ENCODE data around the gene CLDN6.

CLDN6 gene

GRCh38 chr16:3013491-3013951, 4.5 kb downstream of the CLDN6 start:
- no peak for DNase-seq

DNA sequence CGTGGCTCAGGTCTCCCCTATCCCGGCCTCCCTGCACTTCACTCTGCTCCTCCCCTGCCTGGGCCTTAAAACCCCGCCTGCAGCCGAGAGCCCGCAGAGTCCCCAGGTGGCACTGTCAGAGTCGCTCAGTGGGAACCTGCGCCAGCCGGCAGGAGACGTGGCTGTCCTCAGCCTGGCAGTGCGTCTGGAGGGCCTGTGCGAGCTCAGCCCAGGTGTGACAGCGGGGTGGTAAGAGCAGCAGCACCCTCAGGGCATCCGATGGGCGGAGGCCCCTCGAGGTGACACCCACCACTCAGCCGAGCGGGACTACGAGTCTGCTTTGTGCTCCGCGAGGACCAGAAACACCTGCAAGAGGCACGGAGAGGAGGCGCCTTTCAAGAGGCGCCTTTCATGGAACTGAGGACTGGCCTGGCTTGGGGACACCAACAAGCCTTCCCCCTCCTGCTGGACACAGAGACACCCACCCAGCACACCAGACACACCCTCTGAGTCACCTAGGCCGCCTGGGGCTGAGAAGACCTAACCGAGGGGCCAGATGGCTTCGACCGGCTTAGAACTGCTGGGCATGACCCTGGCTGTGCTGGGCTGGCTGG, 5.1 kb downstream of the CLDN6 start, which contains the start of gene CLDN9:
TSS of gene CLDN9 (plus strand) at position 96 of the 593 bp plus-strand sequence. CDS start at position 536, 440 bp downstream.
- peak; percentile 31 for DNase-seq

GRCh38 chr16:3012246-3012645, 5.7 kb downstream of the CLDN6 start:
- no peak for DNase-seq

GRCh38 chr16:3010510-3010909, 7.5 kb downstream of the CLDN6 start:
- DNase-seq, result no peak

DNA sequence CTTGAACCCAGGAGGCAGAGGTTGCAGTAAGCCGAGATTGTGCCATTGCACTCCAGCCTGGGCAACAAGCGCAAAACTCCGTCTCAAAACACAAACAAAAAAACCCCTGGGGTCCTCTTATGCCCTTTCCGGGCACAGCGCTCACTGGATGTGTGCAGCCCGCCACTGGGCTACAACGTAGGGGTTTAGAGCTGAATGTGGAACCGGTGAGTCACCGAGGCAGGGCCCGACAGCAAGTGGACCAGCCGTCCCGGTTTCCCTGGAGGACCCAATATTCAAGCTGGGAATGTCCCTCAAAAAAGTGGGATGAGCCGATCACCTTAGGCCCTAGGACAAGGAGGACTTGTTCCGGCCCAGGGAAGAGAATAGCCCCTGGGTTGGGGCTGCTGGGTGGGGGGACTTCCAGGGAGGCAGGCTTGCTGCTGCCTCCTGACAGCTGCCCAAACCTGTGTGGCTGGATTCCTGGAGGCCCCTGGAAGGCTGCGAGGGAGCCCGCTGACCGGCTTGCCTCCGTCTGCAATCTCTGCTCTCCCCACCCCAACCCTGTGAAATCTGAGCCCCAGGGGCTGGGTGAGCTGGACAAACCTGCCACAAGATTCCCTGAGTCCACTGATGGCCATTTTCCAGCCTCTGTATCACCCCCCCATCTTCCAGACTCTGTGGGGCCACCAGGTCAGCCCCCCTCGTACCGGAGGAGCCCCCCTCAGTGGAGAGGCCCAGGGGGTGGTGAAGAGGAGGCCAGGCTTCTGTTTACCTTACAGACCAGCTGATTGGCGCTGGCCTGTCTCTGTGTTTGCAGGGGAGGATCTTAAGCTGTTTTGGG, 8.2 kb downstream of the CLDN6 start:
- no peak for DNase-seq

DNA sequence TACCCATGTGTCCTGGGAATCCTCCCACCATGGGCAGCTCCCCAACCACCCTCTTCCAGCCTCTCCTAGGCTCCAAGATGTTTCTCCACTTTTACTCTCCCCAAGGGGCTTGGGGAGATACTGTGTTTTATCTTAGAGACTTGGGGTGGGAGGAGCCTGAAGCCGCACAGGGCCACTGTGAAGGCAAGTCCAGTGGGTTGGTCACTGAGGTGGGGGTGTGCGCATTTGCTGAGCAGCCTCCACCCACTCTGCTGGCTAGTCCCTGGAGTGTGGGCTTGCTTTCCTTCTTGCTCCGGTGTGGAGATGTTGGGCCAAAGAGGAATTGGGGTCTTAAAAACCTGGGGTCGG, 9.3 kb downstream of the CLDN6 start:
- no peak for DNase-seq

DNA sequence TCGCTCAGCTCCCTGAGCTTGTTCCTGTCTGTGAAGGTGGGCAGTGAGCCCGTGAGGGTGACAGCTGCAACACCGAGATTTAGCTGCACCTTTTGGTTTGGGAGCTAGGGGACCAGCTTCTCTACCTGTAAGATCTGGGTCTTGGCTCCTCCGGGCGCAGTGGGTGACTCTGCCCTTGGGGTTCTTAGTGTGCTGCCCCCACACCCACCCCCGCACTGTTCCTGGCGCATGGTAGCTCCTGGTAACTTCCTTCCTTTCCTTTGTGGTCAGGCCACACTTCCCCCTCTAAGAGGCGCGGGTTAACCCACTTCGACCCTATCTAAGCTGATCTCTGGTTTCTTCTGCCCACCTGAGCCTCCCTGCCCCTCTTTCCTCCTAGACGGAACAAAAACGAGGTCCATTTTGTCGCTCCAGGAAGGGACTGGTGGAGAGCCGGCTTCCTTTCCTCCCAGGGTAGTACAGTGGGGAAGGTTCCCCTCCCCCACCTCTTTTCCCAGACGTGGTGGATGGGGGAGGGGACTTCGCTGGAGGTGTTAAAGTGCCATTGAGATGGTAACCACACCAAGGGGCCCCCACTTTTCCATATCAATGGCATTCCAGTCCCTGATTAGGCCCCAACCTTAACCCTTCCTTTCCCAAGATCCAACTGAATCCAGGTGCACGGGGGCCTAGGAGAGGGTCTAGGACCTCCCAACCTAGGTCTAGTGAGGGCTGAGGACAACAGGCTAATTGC, 9.9 kb downstream of the CLDN6 start:
- DNase-seq, result no peak

- no peak for DNase-seq
Measured at GRCh38 chr16:3007059-3007956, 10.7 kb downstream of the CLDN6 start.

DNA sequence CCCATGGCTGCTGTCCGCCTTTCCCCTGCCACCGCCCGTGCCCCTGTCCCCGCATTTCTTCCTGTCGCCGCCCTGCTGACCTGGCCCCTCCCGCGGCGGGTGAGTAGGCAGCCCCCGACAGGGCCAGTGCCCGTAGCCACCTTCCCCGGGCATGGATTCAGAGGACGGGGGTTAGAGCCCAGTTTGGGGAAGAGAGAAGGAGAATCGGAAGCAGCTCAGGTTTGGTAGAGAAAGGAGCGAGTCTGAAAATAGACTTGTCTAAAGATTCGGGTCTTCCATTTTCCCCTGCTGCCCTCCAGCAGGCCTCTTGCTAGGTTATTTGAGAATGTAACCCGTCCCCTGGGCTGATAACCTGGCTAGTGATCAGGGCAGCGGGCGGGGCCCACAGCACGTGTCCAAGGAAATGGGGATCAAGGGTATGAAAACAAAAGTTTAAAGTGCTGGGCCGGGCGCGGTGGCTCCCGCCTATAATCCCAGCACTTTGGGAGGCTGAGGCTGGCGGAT, 13.2 kb downstream of the CLDN6 start:
- DNase-seq, result no peak

DNA sequence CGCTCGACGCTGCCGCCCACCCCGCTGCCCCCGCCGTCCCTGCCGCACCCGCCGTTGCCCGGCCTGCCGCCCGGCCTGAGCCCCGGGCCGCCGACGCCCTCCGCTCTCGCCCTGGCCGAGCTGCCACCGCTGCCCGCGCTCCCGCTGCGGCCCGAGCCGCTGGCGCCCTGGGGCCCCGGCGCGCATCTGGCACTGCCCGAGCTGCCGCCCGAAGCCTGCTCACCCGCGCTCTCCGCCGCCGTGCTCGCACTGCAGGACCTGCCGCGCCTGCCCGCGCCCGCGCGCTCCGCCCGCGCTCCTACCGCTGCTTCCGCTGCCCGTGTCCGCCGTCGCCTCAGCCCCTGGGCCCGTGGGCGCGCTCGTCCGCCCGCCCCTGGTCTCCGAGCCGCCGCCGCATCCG, 13.7 kb downstream of the CLDN6 start:
- no peak for DNase-seq

DNA sequence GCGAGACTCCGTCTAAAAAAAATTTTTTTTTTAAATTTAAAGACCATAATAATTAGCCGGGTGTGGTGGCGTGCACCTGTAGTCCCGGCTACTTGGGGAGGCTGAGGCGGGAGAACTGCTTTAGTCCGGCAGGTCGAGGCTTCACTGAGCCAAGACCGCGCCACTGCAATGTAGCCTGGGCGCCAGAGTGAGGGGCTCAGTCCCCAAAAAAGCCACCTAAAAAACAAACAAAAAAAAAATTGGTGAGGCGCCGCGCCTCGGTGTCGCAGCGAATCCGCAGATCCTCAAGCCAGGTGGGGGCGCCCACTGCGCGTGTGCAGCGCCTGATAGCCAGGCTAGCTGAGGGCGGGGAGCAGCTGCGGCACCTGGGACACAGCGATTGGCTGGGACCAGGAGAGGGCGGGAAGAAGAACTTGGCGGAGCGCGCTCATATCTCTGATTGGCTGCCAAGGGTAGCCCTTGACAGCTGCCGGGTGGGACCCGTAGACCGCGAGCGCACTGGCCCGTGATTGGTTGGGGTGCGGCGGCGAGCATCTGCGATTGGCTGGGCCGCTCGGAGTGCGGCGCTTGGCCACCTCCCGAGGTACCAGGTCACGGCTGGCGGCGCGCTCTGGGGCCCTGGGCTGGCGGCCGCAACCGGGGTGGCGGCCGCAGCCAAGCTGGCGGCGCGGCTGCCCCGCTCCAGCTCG, 14.3 kb downstream of the CLDN6 start:
- DNase-seq, result peak; percentile 97

- DNase-seq, result no peak
Measured at GRCh38 chr16:3001316-3001715, 16.7 kb downstream of the CLDN6 start.

DNA sequence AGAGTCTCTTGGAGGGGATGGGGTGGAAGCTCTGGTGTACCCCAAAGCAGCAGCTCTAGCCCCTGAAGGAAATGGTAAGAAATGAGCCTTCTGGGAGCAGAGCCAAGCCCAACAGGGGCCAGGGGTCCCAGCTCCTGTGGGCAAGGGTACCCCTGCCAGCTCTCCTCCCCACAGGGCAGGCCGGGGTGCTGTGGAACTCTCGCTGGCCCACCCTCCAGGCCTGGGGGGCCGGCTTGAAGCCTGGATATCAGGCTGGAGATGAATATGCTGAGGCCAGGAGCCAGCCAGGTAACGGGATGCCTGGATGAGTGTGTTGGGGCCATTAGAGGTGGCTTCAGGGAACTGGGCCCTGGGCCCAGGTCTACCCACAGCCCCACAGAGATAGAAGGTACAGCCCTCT, 17.4 kb downstream of the CLDN6 start:
- no peak for DNase-seq

DNA sequence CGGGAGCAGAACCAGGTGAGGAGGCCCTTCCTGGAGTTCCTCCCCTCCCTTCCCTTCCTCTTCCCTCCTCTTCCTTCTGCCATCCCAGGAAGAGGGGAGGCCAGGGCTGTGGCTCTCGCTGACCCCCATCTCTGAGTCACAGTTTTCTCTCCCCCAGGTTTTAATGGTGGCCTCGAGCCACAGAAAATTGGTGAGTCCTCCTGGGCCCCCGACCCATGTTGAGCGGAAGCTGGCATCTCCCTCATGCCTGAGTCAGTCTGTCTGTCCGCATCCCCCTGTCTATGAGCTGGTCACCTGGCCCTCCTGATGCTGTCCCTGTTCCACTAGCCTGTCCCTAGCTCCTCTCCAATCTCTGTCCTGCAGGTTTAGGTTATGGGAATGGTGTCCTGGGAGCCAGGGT, 18.1 kb downstream of the CLDN6 start:
- no peak for DNase-seq

- DNase-seq, result no peak
Measured at GRCh38 chr16:2996298-2996697, 21.7 kb downstream of the CLDN6 start.

- no peak for DNase-seq
Measured at GRCh38 chr16:2992383-2993081, 25.5 kb downstream of the CLDN6 start.

DNA sequence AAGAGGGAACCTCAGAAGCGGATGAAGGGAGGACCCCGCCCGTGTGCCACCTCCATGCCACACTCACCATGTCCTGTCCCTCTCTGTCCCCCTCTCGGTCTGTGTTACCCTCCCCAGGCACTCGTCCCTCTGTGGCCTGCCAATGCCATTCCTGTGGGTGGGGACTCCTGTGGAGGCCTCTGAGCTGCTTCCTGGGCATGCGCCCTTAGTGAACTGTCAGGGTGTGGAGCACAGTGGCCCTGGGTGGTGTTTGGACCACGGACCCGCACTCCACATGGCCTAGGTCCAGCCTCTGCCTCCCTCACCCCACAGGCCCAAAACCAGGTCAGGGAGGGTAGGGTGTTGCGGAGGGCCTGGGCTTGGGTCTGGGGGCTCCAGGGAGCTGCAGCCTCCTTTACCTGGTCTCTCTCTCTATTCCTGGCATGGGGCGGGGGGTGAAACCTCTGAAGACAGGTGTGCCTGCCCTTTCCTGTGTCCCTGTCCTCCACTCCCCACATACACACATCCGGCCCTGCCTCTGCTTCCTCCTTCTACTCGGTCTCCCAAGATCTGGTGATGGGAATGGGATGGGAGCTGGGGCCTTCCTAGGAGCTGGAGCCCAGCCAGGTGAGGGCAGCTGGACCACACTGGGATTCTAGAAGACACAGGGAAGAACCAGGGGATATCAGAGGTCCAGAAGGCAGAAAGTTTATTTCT, 26.3 kb downstream of the CLDN6 start:
- no peak for DNase-seq

DNA sequence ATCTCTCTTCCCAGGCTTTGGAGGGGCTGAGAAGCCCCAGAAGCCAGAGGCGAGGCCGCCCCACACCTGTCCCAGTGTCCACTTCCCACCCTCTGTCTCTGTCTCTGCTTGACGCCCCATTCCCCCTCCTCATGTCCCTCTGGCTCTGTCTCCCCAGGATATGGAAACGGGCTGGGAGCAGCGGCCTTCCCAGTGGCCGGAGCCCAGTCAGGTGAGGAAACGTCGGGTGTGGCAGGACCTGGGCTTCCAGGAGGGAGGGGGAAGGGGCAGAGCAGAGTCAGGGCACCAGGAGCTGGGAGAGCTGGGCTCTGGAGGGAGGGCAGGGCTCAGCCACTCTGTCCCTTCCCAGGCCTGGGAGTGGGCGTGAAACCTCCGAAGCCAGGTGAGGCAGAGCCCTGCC, 27.1 kb downstream of the CLDN6 start:
- DNase-seq, result no peak

DNA sequence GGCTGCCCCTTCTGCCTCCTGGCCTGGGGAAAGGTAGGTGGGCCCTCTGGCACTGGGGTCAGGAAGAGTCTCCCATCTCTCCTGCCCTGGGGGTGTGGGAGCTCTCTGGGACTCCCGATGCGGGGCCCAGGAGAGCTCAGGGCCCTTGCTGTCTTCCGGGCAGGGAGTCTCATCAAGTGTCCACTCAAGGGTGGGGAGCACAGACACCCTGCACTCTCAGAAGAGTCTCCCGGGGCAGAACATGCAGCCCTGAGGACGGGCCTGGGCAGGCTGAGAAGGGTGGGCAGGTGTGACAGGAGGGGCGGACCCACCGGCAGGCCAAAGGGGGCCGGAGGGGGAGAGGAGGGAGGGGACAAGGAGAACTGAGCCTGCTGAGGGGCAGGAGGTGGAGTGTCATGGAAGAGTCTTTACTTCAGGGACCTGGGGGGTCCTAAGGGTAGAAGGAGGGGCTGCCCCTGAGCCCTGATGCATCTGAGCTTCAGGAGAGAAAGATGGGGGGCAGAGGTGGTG, 29.3 kb downstream of the CLDN6 start:
- DNase-seq, result no peak

GRCh38 chr16:2987833-2988232, 30.1 kb downstream of the CLDN6 start:
- peak; percentile 8 for DNase-seq

Data from fibroblast of skin of back (primary cell).